SK-N-SH (cell line): ENCODE measurements around the gene PHACTR3. TPM values are rescaled to one million over a fixed set of nuclear protein-coding genes. Genes with fewer than 3 reads are reported as not detected.

Source experiments
- CTCF ChIA-PET: fragments of 300-600, 350-600 bp; formaldehyde crosslinking; extraction: SDS; loops from one replicate; lab custom pipeline; 2021; lab: Yijun Ruan, JAX
- POLR2A ChIA-PET: fragments of 350-600 bp; sonication (Branson Sonifier 250); formaldehyde crosslinking; extraction: SDS; loops from one replicate; lab custom pipeline; 2020; ENCODE audit warnings: antibody characterized with exemption, inconsistent platforms; lab: Yijun Ruan, JAX
- DNase-seq: peaks from one replicate; pipeline ENCODE4 v3.0.0; 2012
- H2AFZ ChIP-seq: fragments of 200-600 bp; sonication (generic); 2 replicates; pipeline ENCODE4 v1.8.1; 2016; ENCODE audit warnings: antibody characterized with exemption, mild to moderate bottlenecking, low read depth
- H3F3A ChIP-seq: fragments of 200-600 bp; sonication (generic); replicated peaks from 2 replicates; pipeline ENCODE3; 2016; ENCODE audit warnings: antibody characterized with exemption, mild to moderate bottlenecking; ENCODE audit not compliant: insufficient read depth
- H3K27ac ChIP-seq, 2 experiments: fragments of 200-500 bp in 1 of 2; fragments of 200-600 bp in 1 of 2; sonication (Bioruptor generic) in 1 of 2; sonication (generic), shearing (Covaris generic) in 1 of 2; 2 replicates each; pipeline versions ENCODE4 v1.5.1 to v1.6.1; 2014 to 2016; ENCODE audit warnings: low read depth in 2 of 2, inconsistent platforms in 1 of 2, low read length in 1 of 2, mild to moderate bottlenecking in 1 of 2, mixed read lengths in 1 of 2
- H3K27me3 ChIP-seq: fragments of 200-600 bp; sonication (generic), shearing (Covaris generic); 2 replicates; pipeline ENCODE4 v1.6.1; 2016; ENCODE audit warnings: mixed run types; ENCODE audit not compliant: insufficient read depth
- H3K36me3 ChIP-seq, 2 experiments: fragments of 200-500 bp in 1 of 2; fragments of 200-600 bp in 1 of 2; sonication (Bioruptor generic) in 1 of 2; sonication (generic) in 1 of 2; replicated peaks in 1 of 2; 2 replicates each; pipeline versions ENCODE3 to v1.5.1; 2014 to 2016; ENCODE audit warnings: low read length in 1 of 2, mild to moderate bottlenecking in 1 of 2; ENCODE audit not compliant: insufficient read depth in 2 of 2, control insufficient read depth in 1 of 2
- H3K4me1 ChIP-seq, 2 experiments: fragments of 200-500 bp in 1 of 2; fragments of 200-600 bp in 1 of 2; sonication (Bioruptor generic) in 1 of 2; sonication (generic), shearing (Covaris generic) in 1 of 2; 2 replicates each; pipeline versions ENCODE4 v1.5.1 to v1.6.1; 2014 to 2016; ENCODE audit warnings: low read depth in 1 of 2, low read length in 1 of 2, mixed run types in 1 of 2; ENCODE audit not compliant: insufficient read depth in 2 of 2, control insufficient read depth in 1 of 2
- H3K4me2 ChIP-seq: fragments of 200-600 bp; sonication (generic), shearing (Covaris generic); 2 replicates; pipeline ENCODE4 v1.6.1; 2017; ENCODE audit warnings: mixed run types
- H3K4me3 ChIP-seq, 2 experiments: fragments of 200-500 bp in 1 of 2; fragments of 200-600 bp in 1 of 2; sonication (Bioruptor generic) in 1 of 2; sonication (generic), shearing (Covaris generic) in 1 of 2; 2 replicates each; pipeline versions ENCODE4 v1.5.1 to v1.8.1; 2014 to 2016; ENCODE audit warnings: low read depth in 2 of 2, inconsistent platforms in 1 of 2, low read length in 1 of 2, mild to moderate bottlenecking in 1 of 2, mixed read lengths in 1 of 2, moderate library complexity in 1 of 2
- H3K79me2 ChIP-seq: fragments of 200-600 bp; sonication (generic); 2 replicates; pipeline ENCODE4 v1.8.1; 2017; ENCODE audit warnings: mild to moderate bottlenecking; ENCODE audit not compliant: insufficient read depth
- H3K9ac ChIP-seq: fragments of 200-600 bp; sonication (generic); 2 replicates; pipeline ENCODE4 v1.6.1; 2017; ENCODE audit warnings: mixed run types
- H3K9me2 ChIP-seq: fragments of 200-600 bp; sonication (generic); 2 replicates; pipeline ENCODE4 v1.6.1; 2017; ENCODE audit warnings: mixed run types
- H3K9me3 ChIP-seq: fragments of 200-600 bp; sonication (generic); 2 replicates; pipeline ENCODE4 v1.6.1; 2017; ENCODE audit warnings: mixed run types, mild to moderate bottlenecking, moderate library complexity
- H4K20me1 ChIP-seq: fragments of 200-600 bp; sonication (generic); 2 replicates; pipeline ENCODE4 v1.6.1; 2017; ENCODE audit warnings: mild to moderate bottlenecking, mixed run types; ENCODE audit not compliant: insufficient read depth
- CTCF ChIP-seq: fragments of 200-600 bp; sonication (generic); IDR thresholded peaks from 2 replicates; pipeline ENCODE4 v1.6.1; 2017; ENCODE audit warnings: antibody characterized with exemption, mild to moderate bottlenecking, moderate library complexity
- EP300 ChIP-seq, 2 experiments: IDR thresholded peaks; 2 replicates each; pipeline versions ENCODE4 v1.4.0 to v1.6.1; 2012; ENCODE audit warnings: borderline replicate concordance in 1 of 2, low read depth in 1 of 2, low read length in 1 of 2
- FOSL2 ChIP-seq: IDR thresholded peaks from 2 replicates; pipeline ENCODE4 v1.4.0; 2012; ENCODE audit warnings: low read depth, mild to moderate bottlenecking, moderate library complexity, borderline replicate concordance
- FOXM1 ChIP-seq: IDR thresholded peaks from 2 replicates; pipeline ENCODE4 v1.4.0; 2012; ENCODE audit warnings: low read depth, mild to moderate bottlenecking
- GATA2 ChIP-seq: sonication (generic); formaldehyde crosslinking; IDR thresholded peaks from 2 replicates; pipeline ENCODE4 v1.5.0; 2020; ENCODE audit warnings: mild to moderate bottlenecking, missing genetic modification reagents
- JUND ChIP-seq: IDR thresholded peaks from 2 replicates; pipeline ENCODE4 v1.4.0; 2012
- MXI1 ChIP-seq: IDR thresholded peaks from 2 replicates; pipeline ENCODE4 v1.6.1; 2012; ENCODE audit warnings: mild to moderate bottlenecking, low read depth, low read length, improper control_type of control experiment
- POLR2AphosphoS5 ChIP-seq: IDR thresholded peaks from 2 replicates; pipeline ENCODE4 v1.6.1; 2012; ENCODE audit warnings: low read depth, low read length
- RAD21 ChIP-seq: IDR thresholded peaks from 2 replicates; pipeline ENCODE4 v1.6.1; 2012; ENCODE audit warnings: mild to moderate bottlenecking, low read length
- RCOR1 ChIP-seq: fragments of 150-350 bp; IDR thresholded peaks from 2 replicates; pipeline ENCODE4 v1.6.1; 2017; ENCODE audit warnings: antibody characterized with exemption, low read length
- RFX5 ChIP-seq: IDR thresholded peaks from 2 replicates; pipeline ENCODE4 v1.6.1; 2012; ENCODE audit warnings: mild to moderate bottlenecking, improper control_type of control experiment, low read length
- TAF1 ChIP-seq: IDR thresholded peaks from 2 replicates; pipeline ENCODE4 v1.6.1; 2012; ENCODE audit warnings: low read depth, mild to moderate bottlenecking, low read length, moderate library complexity, borderline replicate concordance
- TCF12 ChIP-seq: IDR thresholded peaks from 2 replicates; pipeline ENCODE4 v1.4.0; 2012
- USF2 ChIP-seq: fragments of 150-350 bp; IDR thresholded peaks from 2 replicates; pipeline ENCODE4 v1.6.1; 2017; ENCODE audit warnings: antibody characterized with exemption, low read length, low read depth, borderline replicate concordance
- YY1 ChIP-seq: IDR thresholded peaks from 2 replicates; pipeline ENCODE4 v1.4.0; 2012; ENCODE audit warnings: low read depth, mild to moderate bottlenecking
- WGBS: methylation state at CpG from one replicate; pipeline ENCODE4 v1.1.6; 2017; ENCODE audit warnings: low lambda C conversion rate; 5-methylcytosine and 5-hydroxymethylcytosine counted together
- polyA plus RNA-seq, 3 experiments: library from polyadenylated mRNA; depleted of rRNA; stranded (reverse); fragments of >200 nt; gene quantifications; 2 replicates each; pipeline ENCODE4 v1.2.3, GENCODE V29; 2012
- TF ChIP-seq, protein P1 (sequence below): IDR thresholded peaks from 2 replicates; pipeline ENCODE4 v1.4.0; 2012; ENCODE audit warnings: low read depth, borderline replicate concordance
- TF ChIP-seq, protein P2 (sequence below): IDR thresholded peaks from 2 replicates; pipeline ENCODE4 v1.4.0; 2012; ENCODE audit warnings: low read depth
- TF ChIP-seq, protein P3 (sequence below): IDR thresholded peaks from 2 replicates; pipeline ENCODE4 v1.6.1; 2012; ENCODE audit warnings: mild to moderate bottlenecking, low read depth, low read length, moderate library complexity

The PHACTR3 gene
- polyA plus RNA-seq, 1 of the 3 experiments (the other 2 are of a cell fraction), result 0.10 TPM

GRCh38 chr20:59623583-59623982, 19.2 kb downstream of the PHACTR3 start:
- H2AFZ ChIP-seq, result no peak overlapping the region
- CTCF ChIA-PET, result interaction anchor here (1.4 kb wide), 1 partner anchor 52 kb away, joined by 3 read pairs; no protein-coding TSS in a partner anchor
- no peaks in the 10 kb centered on the region for H4K20me1 ChIP-seq
- no peak overlapping the region for H3K27ac ChIP-seq
- no peaks in the 10 kb centered on the region for H3F3A ChIP-seq
- 56% methylated on average over 9 of the region's 9 CpGs for WGBS
- H3K36me3 ChIP-seq, result no peaks in the 10 kb centered on the region
- no peak for DNase-seq
- H3K4me1 ChIP-seq, result no peaks in the 10 kb centered on the region; a peak in 1 of 4 replicates
- no peaks in the 10 kb centered on the region for H3K9me2 ChIP-seq
- no peak overlapping the region for H3K4me2 ChIP-seq
- H3K9me3 ChIP-seq, result no peaks in the 10 kb centered on the region
- H3K4me3 ChIP-seq, result no peak overlapping the region
- POLR2A ChIA-PET, result no interaction called here
- TF ChIP-seq RCOR1 (no peak), TCF12 (no peak), RFX5 (no peak), MXI1 (no peak), EP300 (IDR thresholded peaks at IDR 0.05; ENCODE audit: borderline replicate concordance in 1 of 2, low read depth in 1 of 2, low read length in 1 of 2) (no peak), FOXM1 (no peak), RAD21 (no peak), GATA2 (CRISPR knock-in tag) (no peak), POLR2AphosphoS5 (no peak), USF2 (no peak), FOSL2 (no peak), CTCF (no peak), YY1 (no peak), TAF1 (no peak), JUND (no peak)
- TF ChIP-seq, protein P1, sequence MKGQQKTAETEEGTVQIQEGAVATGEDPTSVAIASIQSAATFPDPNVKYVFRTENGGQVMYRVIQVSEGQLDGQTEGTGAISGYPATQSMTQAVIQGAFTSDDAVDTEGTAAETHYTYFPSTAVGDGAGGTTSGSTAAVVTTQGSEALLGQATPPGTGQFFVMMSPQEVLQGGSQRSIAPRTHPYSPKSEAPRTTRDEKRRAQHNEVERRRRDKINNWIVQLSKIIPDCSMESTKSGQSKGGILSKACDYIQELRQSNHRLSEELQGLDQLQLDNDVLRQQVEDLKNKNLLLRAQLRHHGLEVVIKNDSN, result no peak
- TF ChIP-seq, protein P2, sequence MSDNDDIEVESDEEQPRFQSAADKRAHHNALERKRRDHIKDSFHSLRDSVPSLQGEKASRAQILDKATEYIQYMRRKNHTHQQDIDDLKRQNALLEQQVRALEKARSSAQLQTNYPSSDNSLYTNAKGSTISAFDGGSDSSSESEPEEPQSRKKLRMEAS, result no peak
- TF ChIP-seq, protein P3, sequence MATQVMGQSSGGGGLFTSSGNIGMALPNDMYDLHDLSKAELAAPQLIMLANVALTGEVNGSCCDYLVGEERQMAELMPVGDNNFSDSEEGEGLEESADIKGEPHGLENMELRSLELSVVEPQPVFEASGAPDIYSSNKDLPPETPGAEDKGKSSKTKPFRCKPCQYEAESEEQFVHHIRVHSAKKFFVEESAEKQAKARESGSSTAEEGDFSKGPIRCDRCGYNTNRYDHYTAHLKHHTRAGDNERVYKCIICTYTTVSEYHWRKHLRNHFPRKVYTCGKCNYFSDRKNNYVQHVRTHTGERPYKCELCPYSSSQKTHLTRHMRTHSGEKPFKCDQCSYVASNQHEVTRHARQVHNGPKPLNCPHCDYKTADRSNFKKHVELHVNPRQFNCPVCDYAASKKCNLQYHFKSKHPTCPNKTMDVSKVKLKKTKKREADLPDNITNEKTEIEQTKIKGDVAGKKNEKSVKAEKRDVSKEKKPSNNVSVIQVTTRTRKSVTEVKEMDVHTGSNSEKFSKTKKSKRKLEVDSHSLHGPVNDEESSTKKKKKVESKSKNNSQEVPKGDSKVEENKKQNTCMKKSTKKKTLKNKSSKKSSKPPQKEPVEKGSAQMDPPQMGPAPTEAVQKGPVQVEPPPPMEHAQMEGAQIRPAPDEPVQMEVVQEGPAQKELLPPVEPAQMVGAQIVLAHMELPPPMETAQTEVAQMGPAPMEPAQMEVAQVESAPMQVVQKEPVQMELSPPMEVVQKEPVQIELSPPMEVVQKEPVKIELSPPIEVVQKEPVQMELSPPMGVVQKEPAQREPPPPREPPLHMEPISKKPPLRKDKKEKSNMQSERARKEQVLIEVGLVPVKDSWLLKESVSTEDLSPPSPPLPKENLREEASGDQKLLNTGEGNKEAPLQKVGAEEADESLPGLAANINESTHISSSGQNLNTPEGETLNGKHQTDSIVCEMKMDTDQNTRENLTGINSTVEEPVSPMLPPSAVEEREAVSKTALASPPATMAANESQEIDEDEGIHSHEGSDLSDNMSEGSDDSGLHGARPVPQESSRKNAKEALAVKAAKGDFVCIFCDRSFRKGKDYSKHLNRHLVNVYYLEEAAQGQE, result no peak
- no peaks in the 10 kb centered on the region for H3K27me3 ChIP-seq
- no peak overlapping the region for H3K9ac ChIP-seq
- no peaks in the 10 kb centered on the region for H3K79me2 ChIP-seq
